ENCODE data around the gene GMEB2.
"Not testable (repeated sequence)": the region's sequence is repeated elsewhere in the genome, so short reads cannot be mapped to it uniquely, and the experiment has no call there.

The GMEB2 gene

GRCh38 chr20:63642527-63643247 is 15.8 kb upstream of the GMEB2 start:
- peak overlapping the region; percentile 49 for H3K4me3 ChIP-seq (ENCODE audit: low read depth, low read length)
- H3K9ac ChIP-seq (ENCODE audit: low read depth, low read length): peak overlapping the region; percentile 24
- H3K4me1 ChIP-seq (ENCODE audit: control insufficient read depth, insufficient read depth, low read length): no peaks in the 10 kb centered on the region
- H3K27me3 ChIP-seq (ENCODE audit: control insufficient read depth, insufficient read depth, low read length): no peaks in the 10 kb centered on the region
- H3K36me3 ChIP-seq (ENCODE audit: control insufficient read depth, insufficient read depth, low read length): no peaks in the 10 kb centered on the region
- H3K9me3 ChIP-seq (ENCODE audit: control insufficient read depth, insufficient read depth, low read length): no peaks in the 10 kb centered on the region

DNA sequence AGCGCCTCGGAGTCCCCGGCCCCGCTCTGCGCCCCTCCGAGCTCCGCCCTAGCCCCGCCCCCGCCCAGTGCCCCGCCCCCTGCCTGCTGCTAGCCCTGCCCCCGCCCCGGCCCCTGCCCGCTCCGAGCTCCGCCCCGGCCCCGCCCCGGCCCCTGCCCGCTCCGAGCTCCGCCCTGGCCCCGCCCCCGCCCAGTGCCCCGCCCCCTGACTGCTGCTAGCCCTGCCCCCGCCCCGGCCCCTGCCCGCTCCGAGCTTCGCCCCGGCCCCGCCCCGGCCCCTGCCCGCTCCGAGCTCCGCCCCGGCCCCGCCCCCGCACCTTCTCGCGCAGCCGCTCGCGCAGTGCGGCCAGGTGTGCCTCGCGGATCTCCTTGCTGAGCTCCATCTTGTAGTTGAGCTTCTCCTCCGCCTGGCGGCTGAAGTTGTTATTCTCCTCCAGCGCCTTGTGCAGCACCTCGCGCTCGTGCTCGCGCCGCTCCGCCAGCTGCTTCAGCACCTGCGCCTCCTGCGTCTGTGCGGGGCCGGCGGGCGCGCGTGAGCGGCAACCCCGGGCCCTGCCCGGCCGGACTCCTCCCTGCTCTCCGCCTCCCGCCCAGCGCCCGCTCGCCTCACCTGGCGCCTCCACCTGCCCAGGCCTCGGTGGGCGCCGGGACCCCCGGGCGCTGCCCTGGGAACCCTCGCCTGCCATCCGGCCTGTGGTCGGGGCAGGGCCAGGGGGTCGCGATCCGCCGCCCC is 15.1 kb upstream of the GMEB2 start:
- no peaks in the 10 kb centered on the region for H3K9me3 ChIP-seq (ENCODE audit: control insufficient read depth, insufficient read depth, low read length)
- peak overlapping the region; percentile 24 for H3K9ac ChIP-seq (ENCODE audit: low read depth, low read length)
- H3K4me3 ChIP-seq (ENCODE audit: low read depth, low read length): peak overlapping the region; percentile 62
- H3K36me3 ChIP-seq (ENCODE audit: control insufficient read depth, insufficient read depth, low read length): no peaks in the 10 kb centered on the region
- no peaks in the 10 kb centered on the region for H3K4me1 ChIP-seq (ENCODE audit: control insufficient read depth, insufficient read depth, low read length)
- no peaks in the 10 kb centered on the region for H3K27me3 ChIP-seq (ENCODE audit: control insufficient read depth, insufficient read depth, low read length)

DNA sequence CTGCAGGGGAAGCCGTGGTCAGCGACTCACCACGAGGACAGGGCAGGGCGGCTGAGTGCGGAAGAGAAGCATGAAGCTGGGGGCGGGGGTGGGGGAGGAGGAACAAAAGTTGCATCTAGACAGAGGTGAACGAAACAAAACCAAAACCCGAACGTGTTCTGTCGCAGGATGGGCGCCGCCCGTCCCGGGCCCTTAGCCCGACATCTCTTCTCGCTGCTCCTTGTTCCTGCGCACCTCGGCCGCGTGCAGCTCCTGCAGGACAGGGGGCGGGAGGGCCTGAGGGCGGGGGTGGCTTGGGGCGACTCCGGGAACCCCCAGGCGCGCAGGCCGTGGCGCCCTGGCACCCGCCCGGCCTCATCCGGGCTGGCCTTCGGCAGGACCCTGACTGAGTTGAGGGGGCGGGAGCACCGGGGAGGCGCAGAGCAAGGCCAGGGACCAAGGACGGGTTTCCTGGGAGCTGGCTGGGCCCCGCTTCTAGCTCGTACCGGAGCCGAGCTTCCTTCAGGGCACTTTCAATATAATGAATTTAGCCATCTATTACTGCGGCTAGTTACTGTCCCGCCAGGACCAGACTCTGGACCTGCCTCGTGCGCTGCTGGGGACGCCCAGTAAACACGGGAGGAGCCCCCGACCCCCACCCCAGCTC is 14.4 kb upstream of the GMEB2 start:
- H3K27me3 ChIP-seq (ENCODE audit: control insufficient read depth, insufficient read depth, low read length): no peaks in the 10 kb centered on the region
- no peak overlapping the region for H3K9ac ChIP-seq (ENCODE audit: low read depth, low read length)
- no peaks in the 10 kb centered on the region for H3K9me3 ChIP-seq (ENCODE audit: control insufficient read depth, insufficient read depth, low read length)
- H3K4me3 ChIP-seq (ENCODE audit: low read depth, low read length): peak overlapping the region; percentile 62
- H3K4me1 ChIP-seq (ENCODE audit: control insufficient read depth, insufficient read depth, low read length): no peaks in the 10 kb centered on the region
- H3K36me3 ChIP-seq (ENCODE audit: control insufficient read depth, insufficient read depth, low read length): no peaks in the 10 kb centered on the region

- H3K36me3 ChIP-seq (ENCODE audit: control insufficient read depth, insufficient read depth, low read length); H3K4me3 ChIP-seq (ENCODE audit: low read depth, low read length): not testable (repeated sequence)
Measured at GRCh38 chr20:63640686-63641085, 13.8 kb upstream of the GMEB2 start.

GRCh38 chr20:63640086-63640485 is 13.2 kb upstream of the GMEB2 start:
- no peaks in the 10 kb centered on the region for H3K4me1 ChIP-seq (ENCODE audit: control insufficient read depth, insufficient read depth, low read length)
- no peaks in the 10 kb centered on the region for H3K27me3 ChIP-seq (ENCODE audit: control insufficient read depth, insufficient read depth, low read length)
- H3K4me3 ChIP-seq (ENCODE audit: low read depth, low read length): no peak overlapping the region
- H3K9ac ChIP-seq (ENCODE audit: low read depth, low read length): no peak overlapping the region
- H3K36me3 ChIP-seq (ENCODE audit: control insufficient read depth, insufficient read depth, low read length): no peaks in the 10 kb centered on the region
- no peaks in the 10 kb centered on the region for H3K9me3 ChIP-seq (ENCODE audit: control insufficient read depth, insufficient read depth, low read length)

More at GRCh38 chr20:63640686-63641085, 13.8 kb upstream of the GMEB2 start:
- H3K27me3 ChIP-seq (ENCODE audit: control insufficient read depth, insufficient read depth, low read length); H3K4me1 ChIP-seq (ENCODE audit: control insufficient read depth, insufficient read depth, low read length); H3K9ac ChIP-seq (ENCODE audit: low read depth, low read length); H3K9me3 ChIP-seq (ENCODE audit: control insufficient read depth, insufficient read depth, low read length): not testable (repeated sequence)

DNA sequence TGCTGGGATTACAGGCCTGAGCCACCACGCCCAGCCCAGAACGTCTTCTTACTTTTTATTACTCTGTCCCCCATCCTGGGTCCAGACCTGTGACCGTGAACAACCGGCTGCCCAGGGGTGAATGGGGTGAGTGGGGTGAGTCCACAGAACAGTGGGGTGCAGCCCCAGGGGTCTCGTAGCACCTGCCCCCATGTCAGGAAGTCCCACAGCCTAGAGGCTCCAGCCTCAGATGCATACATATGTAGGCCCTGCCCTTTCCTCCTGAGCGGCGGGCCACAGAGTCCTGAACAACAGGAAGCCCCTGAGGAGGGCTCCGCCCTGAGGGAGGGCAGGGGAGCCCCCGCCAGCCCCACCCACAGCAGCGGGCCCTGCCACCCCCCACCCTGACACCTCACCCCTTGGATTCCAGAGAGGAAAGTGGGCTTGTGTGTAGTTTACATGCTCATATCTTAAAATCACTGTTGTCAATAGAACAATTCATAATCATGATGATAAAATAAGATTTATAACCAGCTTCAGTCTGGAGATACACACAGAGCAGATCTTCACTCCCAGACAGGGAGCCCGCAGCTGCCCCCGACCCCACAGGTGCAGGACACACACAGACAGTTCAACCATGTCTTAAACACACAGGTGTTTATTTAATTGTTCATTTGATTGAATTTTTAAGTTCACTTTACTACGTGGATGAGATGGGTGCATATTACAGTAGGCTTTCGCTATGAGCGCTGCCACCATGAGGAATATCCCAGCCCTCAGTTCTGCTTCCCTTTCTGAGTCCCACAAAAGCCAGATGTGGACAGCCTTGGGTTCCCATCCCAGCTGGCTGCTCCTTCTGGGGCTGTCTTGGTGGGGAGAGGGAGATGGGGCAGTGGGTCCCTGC is 12.4 kb upstream of the GMEB2 start:
- no peak overlapping the region for H3K4me3 ChIP-seq (ENCODE audit: low read depth, low read length)
- no peak overlapping the region for H3K9ac ChIP-seq (ENCODE audit: low read depth, low read length)
- no peaks in the 10 kb centered on the region for H3K4me1 ChIP-seq (ENCODE audit: control insufficient read depth, insufficient read depth, low read length)
- H3K36me3 ChIP-seq (ENCODE audit: control insufficient read depth, insufficient read depth, low read length): no peaks in the 10 kb centered on the region
- no peaks in the 10 kb centered on the region for H3K9me3 ChIP-seq (ENCODE audit: control insufficient read depth, insufficient read depth, low read length)
- H3K27me3 ChIP-seq (ENCODE audit: control insufficient read depth, insufficient read depth, low read length): no peaks in the 10 kb centered on the region

DNA sequence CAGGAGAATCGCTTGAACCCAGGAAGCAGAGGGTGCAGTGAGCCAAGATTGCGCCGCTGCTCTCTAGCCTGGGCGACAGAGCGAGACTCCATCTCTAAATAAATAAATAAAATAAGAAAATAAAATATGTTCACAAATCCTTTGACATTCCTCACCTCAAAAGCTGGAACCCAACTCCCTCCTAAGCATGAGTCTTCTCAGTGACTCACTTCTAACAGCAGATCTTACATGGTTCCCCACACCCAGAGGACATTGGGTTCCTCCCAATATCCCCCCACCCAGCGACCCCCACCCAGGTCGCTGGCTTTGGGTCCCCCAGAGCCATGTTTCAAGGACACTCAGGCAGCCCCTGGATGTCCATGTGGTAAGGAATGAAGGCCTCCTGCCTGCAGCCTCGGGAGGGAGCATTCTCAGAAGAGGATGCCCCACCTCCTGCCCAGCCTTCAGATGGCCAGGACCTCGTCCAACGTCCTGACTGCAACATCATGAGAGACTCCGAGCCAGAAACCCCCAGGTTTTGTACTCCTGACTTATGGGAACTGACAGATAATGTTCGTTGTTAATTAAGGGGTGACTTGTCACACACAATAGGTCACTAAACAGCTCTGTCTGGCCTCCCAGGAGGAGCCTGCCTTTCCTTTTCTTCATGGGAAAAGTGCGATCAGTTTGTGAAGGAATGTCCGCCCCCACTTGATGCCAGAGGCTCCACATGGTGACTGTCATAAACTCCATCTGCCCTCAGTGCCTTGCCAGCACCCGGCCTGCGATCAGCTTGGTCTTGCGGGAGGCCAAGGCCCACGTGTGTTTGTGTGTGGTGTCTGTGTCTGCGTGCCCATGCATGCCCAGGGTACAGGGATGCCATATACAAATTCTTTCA is 10.1 kb upstream of the GMEB2 start:
- Histone ChIP-seq H3K27me3 (ENCODE audit: control insufficient read depth, insufficient read depth, low read length) (no peaks in the 10 kb centered on the region), H3K4me1 (ENCODE audit: control insufficient read depth, insufficient read depth, low read length) (no peaks in the 10 kb centered on the region), H3K9me3 (ENCODE audit: control insufficient read depth, insufficient read depth, low read length) (no peaks in the 10 kb centered on the region), H3K36me3 (ENCODE audit: control insufficient read depth, insufficient read depth, low read length) (no peaks in the 10 kb centered on the region), H3K9ac (ENCODE audit: low read depth, low read length) (no peak overlapping the region), H3K4me3 (ENCODE audit: low read depth, low read length) (no peak overlapping the region)

GRCh38 chr20:63635431-63636141 is 8.7 kb upstream of the GMEB2 start:
- Histone ChIP-seq H3K9me3 (ENCODE audit: control insufficient read depth, insufficient read depth, low read length) (no peaks in the 10 kb centered on the region), H3K9ac (ENCODE audit: low read depth, low read length) (no peak overlapping the region), H3K4me1 (ENCODE audit: control insufficient read depth, insufficient read depth, low read length) (no peaks in the 10 kb centered on the region), H3K36me3 (ENCODE audit: control insufficient read depth, insufficient read depth, low read length) (no peaks in the 10 kb centered on the region), H3K4me3 (ENCODE audit: low read depth, low read length) (no peak overlapping the region), H3K27me3 (ENCODE audit: control insufficient read depth, insufficient read depth, low read length) (no peaks in the 10 kb centered on the region)

DNA sequence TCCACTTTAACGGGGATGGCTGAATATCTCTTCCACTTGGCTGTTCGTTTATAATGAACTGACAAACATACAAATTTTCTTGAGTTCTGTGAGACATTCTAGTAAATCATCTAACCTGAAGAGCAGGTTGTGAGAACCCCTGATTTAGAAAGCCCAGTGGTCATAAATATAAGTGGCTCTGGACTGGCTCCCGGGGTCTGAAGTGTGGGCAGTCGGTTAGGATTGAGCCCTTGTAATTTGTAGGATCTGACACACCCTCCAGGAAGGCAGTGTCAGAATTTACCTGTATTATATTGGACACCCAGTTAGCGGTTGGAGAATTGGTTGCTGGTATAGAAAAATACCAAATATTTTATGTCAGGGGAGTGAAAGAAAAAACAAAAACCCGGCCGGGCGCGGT is 6.8 kb upstream of the GMEB2 start:
- Histone ChIP-seq H3K4me1 (ENCODE audit: control insufficient read depth, insufficient read depth, low read length) (no peaks in the 10 kb centered on the region), H3K9ac (ENCODE audit: low read depth, low read length) (no peak overlapping the region), H3K4me3 (ENCODE audit: low read depth, low read length) (no peak overlapping the region), H3K36me3 (ENCODE audit: control insufficient read depth, insufficient read depth, low read length) (no peaks in the 10 kb centered on the region), H3K27me3 (ENCODE audit: control insufficient read depth, insufficient read depth, low read length) (no peaks in the 10 kb centered on the region), H3K9me3 (ENCODE audit: control insufficient read depth, insufficient read depth, low read length) (no peaks in the 10 kb centered on the region)

DNA sequence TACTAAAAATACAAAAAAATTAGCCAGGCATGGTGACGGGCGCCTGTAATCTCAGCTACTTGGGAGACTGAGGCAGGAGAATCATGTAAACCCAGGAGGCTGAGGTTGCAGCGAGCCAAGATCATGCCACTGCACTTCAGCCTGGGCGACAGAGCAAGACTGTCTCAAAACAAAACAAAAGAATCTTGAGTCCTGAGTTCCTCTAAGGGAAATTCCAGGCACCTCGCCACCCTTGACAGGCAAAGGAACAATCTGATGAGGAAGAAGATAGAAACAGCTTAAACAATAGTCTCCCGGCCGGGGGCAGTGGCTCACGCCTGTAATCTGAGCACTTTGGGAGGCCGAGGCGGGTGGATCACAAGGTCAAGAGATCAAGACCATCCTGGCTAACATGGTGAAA is 4.5 kb upstream of the GMEB2 start:
- H3K9ac ChIP-seq (ENCODE audit: low read depth, low read length); H3K4me3 ChIP-seq (ENCODE audit: low read depth, low read length); H3K4me1 ChIP-seq (ENCODE audit: control insufficient read depth, insufficient read depth, low read length); H3K36me3 ChIP-seq (ENCODE audit: control insufficient read depth, insufficient read depth, low read length); H3K9me3 ChIP-seq (ENCODE audit: control insufficient read depth, insufficient read depth, low read length); H3K27me3 ChIP-seq (ENCODE audit: control insufficient read depth, insufficient read depth, low read length): not testable (repeated sequence)

Measured in iPS-15b (cell line).